ENCODE results near the gene GIGYF1. TPM values are rescaled to one million over a fixed set of nuclear protein-coding genes. Genes with fewer than 3 reads are reported as not detected.
A peak's percentile ranks its signal among the peaks of the same experiment; 100 is the strongest.

The GIGYF1 gene
- total and polyA plus RNA-seq, 2 donors from 2014 or later, result 11.6 to 51.3 TPM

GRCh38 chr7:100673942-100674410 lies 20.1 kb downstream of the GIGYF1 start:
- H3K9ac ChIP-seq (ENCODE audit: low read length in 3 of 3), result peak overlapping the region; percentile 44 to 87 (median 74)
- H3K4me1 ChIP-seq (ENCODE audit: control insufficient read depth in 2 of 3, insufficient read depth in 2 of 3, low read depth in 1 of 3, low read length in 3 of 3), result peaks cover 0 to 3% (median 0%) of the 10 kb centered on the region in 3 donors
- peak overlapping the region; percentile 93 to 99 for H3K27ac ChIP-seq (ENCODE audit: low read depth in 2 of 2, low read length in 2 of 2)
- DNase-seq, result peak in 3 of 5 donors; percentile 46 to 89 (median 87)
- no peaks in the 10 kb centered on the region for H3K9me3 ChIP-seq (ENCODE audit: control insufficient read depth in 2 of 3, insufficient read depth in 1 of 3, low read length in 3 of 3)
- peak overlapping the region; percentile 61 to 79 (median 72) for H3K4me3 ChIP-seq (ENCODE audit: low read length in 3 of 3)
- peaks cover 0 to 20% (median 14%) of the 10 kb centered on the region in 3 donors for H3K36me3 ChIP-seq (ENCODE audit: control insufficient read depth in 2 of 3, insufficient read depth in 3 of 3, low read length in 3 of 3)
- no peak for TF ChIP-seq CTCF (IDR thresholded peaks at IDR 0.05; ENCODE audit: borderline replicate concordance, extremely low read depth, insufficient read depth)
- intact Hi-C loops (cut with DNase I), result no loop called here
- no peaks in the 10 kb centered on the region for H3K27me3 ChIP-seq (ENCODE audit: control insufficient read depth, insufficient read depth, low read length)
- FAIRE-seq, result no peak

GRCh38 chr7:100673302-100673941 lies 20.6 kb downstream of the GIGYF1 start, which contains the start of gene GNB2:
TSS of gene GNB2 (plus strand) at chr7:100673740. CDS start at chr7:100676266, 2,526 bp downstream.
- Histone ChIP-seq H3K9ac (ENCODE audit: low read length in 3 of 3) (peak within 1 kb of the TSS; percentile 74 to 87 (median 81)), H3K36me3 (ENCODE audit: control insufficient read depth in 2 of 3, insufficient read depth in 3 of 3, low read length in 3 of 3) (peaks cover 0 to 18% (median 13%) of the 10 kb centered on the region in 3 donors), H3K9me3 (ENCODE audit: control insufficient read depth in 2 of 3, insufficient read depth in 1 of 3, low read length in 3 of 3) (no peaks in the 10 kb centered on the region), H3K27ac (ENCODE audit: low read depth in 2 of 2, low read length in 2 of 2) (peak within 1 kb of the TSS; percentile 93 to 99), H3K4me3 (ENCODE audit: low read length in 3 of 3) (peak within 1 kb of the TSS; percentile 72 to 85 (median 79)), H3K4me1 (ENCODE audit: control insufficient read depth in 2 of 3, insufficient read depth in 2 of 3, low read depth in 1 of 3, low read length in 3 of 3) (peaks cover 0 to 3% (median 0%) of the 10 kb centered on the region in 3 donors), H3K27me3 (ENCODE audit: control insufficient read depth, insufficient read depth, low read length) (no peaks in the 10 kb centered on the region)
- TF ChIP-seq CTCF (IDR thresholded peaks at IDR 0.05; ENCODE audit: borderline replicate concordance, extremely low read depth, insufficient read depth), result no peak
- intact Hi-C loops (cut with DNase I), result no loop called here
- DNase-seq (peak; percentile 99 to 100 (median 100)), FAIRE-seq (peak; percentile 81)

- Histone ChIP-seq H3K9me3 (ENCODE audit: control insufficient read depth in 2 of 3, insufficient read depth in 1 of 3, low read length in 3 of 3) (no peaks in the 10 kb centered on the region), H3K4me3 (ENCODE audit: low read length in 3 of 3) (no peak overlapping the region), H3K9ac (ENCODE audit: low read length in 3 of 3) (no peak overlapping the region), H3K36me3 (ENCODE audit: control insufficient read depth in 2 of 3, insufficient read depth in 3 of 3, low read length in 3 of 3) (peaks cover 0 to under 1% (median under 1%) of the 10 kb centered on the region in 3 donors), H3K4me1 (ENCODE audit: control insufficient read depth in 2 of 3, insufficient read depth in 2 of 3, low read depth in 1 of 3, low read length in 3 of 3) (peaks cover 0 to 3% (median 0%) of the 10 kb centered on the region in 3 donors), H3K27me3 (ENCODE audit: control insufficient read depth, insufficient read depth, low read length) (no peaks in the 10 kb centered on the region), H3K27ac (ENCODE audit: low read depth in 2 of 2, low read length in 2 of 2) (no peak overlapping the region)
- intact Hi-C loops (cut with DNase I), result no loop called here
- FAIRE-seq (no peak), DNase-seq (peak in 1 of 5 donors; percentile 22)
- no peak for TF ChIP-seq CTCF (IDR thresholded peaks at IDR 0.05; ENCODE audit: borderline replicate concordance, extremely low read depth, insufficient read depth)
Measured at GRCh38 chr7:100671353-100672327, 22.4 kb downstream of the GIGYF1 start.
